HepG2 (cell line): ENCODE measurements around the gene NGFR. TPM values are rescaled to one million over a fixed set of nuclear protein-coding genes. Genes with fewer than 3 reads are reported as not detected.

Experiments used
- ASH2L ChIP-seq: fragments of 300-600, 200-600 bp; sonication (generic); IDR thresholded peaks from 2 replicates; pipeline ENCODE4 v1.7.0; 2017; ENCODE audit warnings: low read depth, mild to moderate bottlenecking, moderate library complexity, mixed read lengths, low read length; ENCODE audit not compliant: insufficient read length
- CCAR2 ChIP-seq: fragments of 200-400 bp; formaldehyde crosslinking; optimal IDR thresholded peaks from 2 replicates; pipeline ENCODE3; 2018; ENCODE audit warnings: low read depth, mild to moderate bottlenecking, low read length, moderate library complexity
- EEA1 ChIP-seq: sonication (generic); formaldehyde crosslinking; IDR thresholded peaks from 2 replicates; pipeline ENCODE4 v1.5.1; 2020; ENCODE audit warnings: mild to moderate bottlenecking, missing genetic modification reagents, borderline replicate concordance
- ELF4 ChIP-seq: sonication (generic); formaldehyde crosslinking; IDR thresholded peaks from 2 replicates; pipeline ENCODE4 v1.5.0; 2020; ENCODE audit warnings: missing genetic modification reagents, mild to moderate bottlenecking, moderate library complexity, borderline replicate concordance
- GATAD2A ChIP-seq: IDR thresholded peaks from 2 replicates; pipeline ENCODE4 v1.6.1; 2016
- IRF1 ChIP-seq: sonication (generic); formaldehyde crosslinking; IDR thresholded peaks from 2 replicates; pipeline ENCODE4 v1.4.0; 2020; ENCODE audit warnings: low read depth, mild to moderate bottlenecking, missing genetic modification reagents
- SIX1 ChIP-seq: sonication (generic); formaldehyde crosslinking; IDR thresholded peaks from 2 replicates; pipeline ENCODE4 v1.4.0; 2020; ENCODE audit warnings: missing genetic modification reagents, borderline replicate concordance
- STAG1 ChIP-seq: sonication (generic); formaldehyde crosslinking; IDR thresholded peaks from 2 replicates; pipeline ENCODE4 v1.4.0; 2020; ENCODE audit warnings: missing genetic modification reagents
- U2AF2 ChIP-seq: fragments of 200-400 bp; formaldehyde crosslinking; IDR thresholded peaks from 2 replicates; pipeline ENCODE4 v1.6.1; 2017; ENCODE audit warnings: low read depth, mild to moderate bottlenecking, low read length
- ZBTB39 ChIP-seq: sonication (generic); formaldehyde crosslinking; IDR thresholded peaks from 2 replicates; pipeline ENCODE4 v1.5.0; 2020; ENCODE audit warnings: missing genetic modification reagents
- ZFP82 ChIP-seq: sonication (generic); formaldehyde crosslinking; IDR thresholded peaks from 2 replicates; pipeline ENCODE4 v1.5.1; 2020; ENCODE audit warnings: mild to moderate bottlenecking, missing genetic modification reagents, borderline replicate concordance
- ZNF235 ChIP-seq: sonication (generic); formaldehyde crosslinking; IDR thresholded peaks from 2 replicates; pipeline ENCODE4 v1.8.1; 2023; ENCODE audit warnings: mild to moderate bottlenecking, missing genetic modification reagents, borderline replicate concordance
- ZNF318 ChIP-seq: sonication (generic); formaldehyde crosslinking; IDR thresholded peaks from 2 replicates; pipeline ENCODE4 v1.4.0; 2020; ENCODE audit warnings: mild to moderate bottlenecking, missing genetic modification reagents
- ZNF33B ChIP-seq: sonication (generic); formaldehyde crosslinking; IDR thresholded peaks from 2 replicates; pipeline ENCODE4 v1.5.1; 2020; ENCODE audit warnings: mild to moderate bottlenecking, missing genetic modification reagents
- ZNF546 ChIP-seq: sonication (generic); formaldehyde crosslinking; conservative IDR thresholded peaks from 2 replicates; pipeline ENCODE4 v1.8.1; 2023; ENCODE audit warnings: mild to moderate bottlenecking, missing genetic modification reagents
- ZNF766 ChIP-seq: sonication (generic); formaldehyde crosslinking; IDR thresholded peaks from 2 replicates; pipeline ENCODE4 v1.5.0; 2020; ENCODE audit warnings: missing genetic modification reagents, borderline replicate concordance
- polyA plus RNA-seq, 8 experiments: library from polyadenylated mRNA; depleted of rRNA in 3 of 8; stranded (reverse) in 7 of 8; unstranded in 1 of 8; fragments of >200 nt; fragmentation: Illumina TruSeq in 4 of 8; extraction: Trizol in 4 of 8; gene quantifications; 2 replicates each; pipeline versions ENCODE4 v1.2.1 to v1.2.3, GENCODE V29; 2011 to 2016; ENCODE audit warnings: low read depth in 4 of 8, missing spikeins in 1 of 8, mixed read lengths in 1 of 8; ENCODE audit not compliant: insufficient read depth in 1 of 8
- total RNA-seq, 5 experiments: library from RNA; depleted of rRNA; stranded (reverse); fragments of >200 nt; fragmentation: Illumina TruSeq; extraction: Trizol; gene quantifications; 2 replicates each; pipeline ENCODE4 v1.2.3, GENCODE V29; 2016; ENCODE audit warnings: low read depth in 1 of 5

The NGFR gene
- total and polyA plus RNA-seq, 2 of the 13 experiments (the other 11 are each of a cell fraction or from before 2014, with no cell fraction given), result 1.1 to 1.8 TPM

GRCh38 chr17:49515196-49515770, 20.2 kb downstream of the NGFR start (continued):
- TF ChIP-seq IRF1 (CRISPR knock-in tag), result peak; percentile 59; the same call in 1 of the 2 replicates
- TF ChIP-seq EEA1, result no peak
- no peak for TF ChIP-seq CCAR2
- peak; percentile 73 for TF ChIP-seq GATAD2A
- TF ChIP-seq SIX1 (CRISPR knock-in tag), result no peak
- 0 out of 2 replicates have a peak, but pooled peaks have one; percentile 26 for TF ChIP-seq ZBTB39 (CRISPR knock-in tag)
- no peak for TF ChIP-seq STAG1 (CRISPR knock-in tag)
- TF ChIP-seq U2AF2, result no peak
- TF ChIP-seq ELF4 (CRISPR knock-in tag), result no peak
- peak; percentile 29 for TF ChIP-seq ASH2L
- no peak for TF ChIP-seq ZNF766 (CRISPR knock-in tag)
- TF ChIP-seq ZNF318 (CRISPR knock-in tag), result no peak; the same call in 1 of the 2 replicates
- peak; percentile 96 for TF ChIP-seq ZNF546 (CRISPR knock-in tag)
- peak; percentile 84; the same call in 1 of the 2 replicates for TF ChIP-seq ZNF33B (CRISPR knock-in tag)
- TF ChIP-seq ZNF235 (CRISPR knock-in tag), result no peak
- TF ChIP-seq ZFP82 (CRISPR knock-in tag), result no peak
